Small intestine (tissue), 7 donors: ENCODE data around the gene AZGP1. TPM values are rescaled to one million over a fixed set of nuclear protein-coding genes. Genes with fewer than 3 reads are reported as not detected.
A peak's percentile ranks its signal among the peaks of the same experiment; 100 is the strongest.
"Not testable (repeated sequence)": the region's sequence is repeated elsewhere in the genome, so short reads cannot be mapped to it uniquely, and the experiment has no call there.

Experiments used
- DNase-seq, 2 donors: peaks; one replicate each; pipeline versions ENCODE4 v3.0.0 to v3.0.0-alpha.2; 2013
- FAIRE-seq: peaks from 2 replicates; lab custom pipeline; 2012; peaks lifted over from hg19 to GRCh38; lab: Jason Lieb, UNC
- H3K27ac ChIP-seq, 3 donors: one replicate each; pipeline ENCODE4 v1.5.1; 2013; ENCODE audit warnings: low read length in 2 of 3, mild to moderate bottlenecking in 2 of 3, control low read depth in 1 of 3, inconsistent platforms in 1 of 3, low read depth in 1 of 3, moderate library complexity in 1 of 3
- H3K27me3 ChIP-seq, 3 donors: one replicate each; pipeline ENCODE4 v1.6.1; 2013; ENCODE audit warnings: low read length in 3 of 3, inconsistent platforms in 1 of 3; ENCODE audit not compliant: control insufficient read depth in 3 of 3, insufficient read depth in 3 of 3
- H3K36me3 ChIP-seq, 3 donors: one replicate each; pipeline ENCODE4 v1.6.1; 2013; ENCODE audit warnings: low read length in 3 of 3, inconsistent platforms in 1 of 3, low read depth in 1 of 3, mild to moderate bottlenecking in 1 of 3, moderate library complexity in 1 of 3; ENCODE audit not compliant: control insufficient read depth in 3 of 3, insufficient read depth in 2 of 3
- H3K4me1 ChIP-seq, 3 donors: one replicate each; pipeline ENCODE4 v1.6.1; 2013; ENCODE audit warnings: low read length in 2 of 3, inconsistent platforms in 1 of 3, low read depth in 1 of 3, mild to moderate bottlenecking in 1 of 3, moderate library complexity in 1 of 3; ENCODE audit not compliant: control insufficient read depth in 3 of 3, insufficient read depth in 2 of 3
- H3K4me3 ChIP-seq, 3 donors: one replicate each; pipeline ENCODE4 v1.5.1; 2013; ENCODE audit warnings: low read length in 3 of 3, control low read depth in 1 of 3, inconsistent platforms in 1 of 3, low read depth in 1 of 3, mild to moderate bottlenecking in 1 of 3, moderate library complexity in 1 of 3
- H3K9me3 ChIP-seq, 2 donors: one replicate each; pipeline ENCODE4 v1.6.1; 2013; ENCODE audit warnings: low read depth in 1 of 2, low read length in 1 of 2; ENCODE audit not compliant: control insufficient read depth in 2 of 2, insufficient read depth in 1 of 2
- WGBS, 3 donors: extraction: QIAGEN DNeasy Blood & Tissue Kit; methylation state at CpG; one replicate each; pipeline ENCODE4 v1.1.7; 2013; 5-methylcytosine and 5-hydroxymethylcytosine counted together
- polyA plus RNA-seq, 4 donors: library from polyadenylated mRNA; stranded (reverse) in 3 of 4; unstranded in 1 of 4; fragments of 200-250 nt in 3 of 4; fragments of 120-200 nt in 1 of 4; gene quantifications; one replicate each; pipeline versions ENCODE4 v1.2.1 to v1.2.3, GENCODE V29; 2013
- donor health status: healthy with polysubstance abuse.
- donor health status: control.
- donor health status: control.
- donor health status: Bipolar disorder and iron deficiency.
- donor health status: healthy.

The AZGP1 gene
- polyA plus RNA-seq, 4 donors: 8.3 to 62.4 (median 33.9) TPM

DNA sequence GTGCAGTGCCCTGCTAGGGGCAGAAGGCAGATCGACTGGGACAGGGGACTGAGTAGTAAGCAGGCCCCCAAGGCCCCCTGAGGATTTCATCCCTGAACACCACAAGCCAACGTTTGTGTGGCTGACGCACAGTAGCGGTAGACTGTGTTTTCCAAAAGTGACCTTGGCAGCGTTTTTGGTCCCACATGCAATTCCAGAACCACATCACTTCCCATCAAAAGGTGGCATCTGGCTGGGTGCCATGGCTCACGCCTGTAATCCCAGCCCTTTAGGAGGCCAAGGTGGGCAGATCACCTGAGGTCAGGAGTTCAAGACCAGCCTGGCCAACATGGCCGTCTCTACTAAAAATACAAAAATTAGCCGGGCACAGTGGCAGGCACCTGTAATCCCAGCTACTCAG, 34.1 kb upstream of the AZGP1 start:
- H3K36me3 ChIP-seq, H3K4me3 ChIP-seq, H3K27me3 ChIP-seq, H3K9me3 ChIP-seq, DNase-seq, FAIRE-seq, H3K27ac ChIP-seq: not testable (repeated sequence)
- peaks cover 0 to 14% (median 0%) of the 10 kb centered on the region in 3 donors for H3K4me1 ChIP-seq
- 66 to 76% (median 68%) methylated on average over 8 of the region's 8 CpGs for WGBS, 3 donors

DNA sequence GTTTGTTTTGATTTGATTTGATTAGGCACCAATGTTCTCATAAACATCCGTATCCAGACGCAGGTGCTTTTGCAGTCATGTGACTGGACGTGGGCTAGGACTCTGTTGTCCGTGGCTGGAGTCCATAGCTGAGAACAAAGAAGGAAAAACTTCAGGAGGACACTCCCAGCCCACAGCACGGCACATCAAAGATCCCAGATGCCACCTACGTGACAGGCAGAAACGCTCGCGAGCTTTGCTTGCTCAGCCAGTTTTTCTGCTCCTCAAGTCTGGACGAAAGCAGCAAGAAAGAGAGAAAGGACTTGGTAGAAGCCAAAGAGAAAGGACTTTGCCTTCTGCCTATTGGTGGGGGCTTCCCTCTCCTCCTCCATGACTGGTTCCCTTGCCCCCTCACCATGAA, 32.7 kb upstream of the AZGP1 start:
- Histone ChIP-seq H3K27ac (peak overlapping the region in 1 of 3 donors; percentile 58), H3K4me1 (peaks cover 0 to 24% (median 0%) of the 10 kb centered on the region in 3 donors), H3K27me3 (no peaks in the 10 kb centered on the region), H3K4me3 (no peak overlapping the region), H3K36me3 (no peaks in the 10 kb centered on the region), H3K9me3 (no peaks in the 10 kb centered on the region)
- FAIRE-seq (no peak), DNase-seq (peak; percentile 61 to 79)
- 8 to 53% (median 17%) methylated on average over 10 of the region's 10 CpGs for WGBS, 3 donors

DNA sequence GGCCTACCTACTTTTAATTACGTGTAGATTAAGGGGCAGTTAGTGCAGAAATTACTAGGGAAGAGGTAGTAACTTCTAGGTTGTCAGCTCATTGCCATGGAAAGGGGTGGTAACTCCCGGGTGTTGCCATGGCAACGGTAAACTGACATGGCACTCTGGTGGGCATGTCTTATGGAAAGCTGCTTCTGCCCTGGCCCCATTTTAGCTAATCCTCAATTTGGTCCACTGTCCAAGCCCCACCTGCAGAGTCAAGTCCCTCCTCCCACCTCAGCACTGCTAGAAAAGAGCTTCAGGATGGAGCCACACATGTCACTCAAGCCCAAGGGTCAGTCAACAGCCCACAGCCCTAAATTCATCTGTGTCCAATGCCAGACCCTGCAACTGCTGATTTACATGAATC, 32.1 kb upstream of the AZGP1 start:
- Histone ChIP-seq H3K9me3 (no peaks in the 10 kb centered on the region), H3K36me3 (no peaks in the 10 kb centered on the region), H3K4me1 (peaks cover 0 to 30% (median 0%) of the 10 kb centered on the region in 3 donors), H3K4me3 (no peak overlapping the region), H3K27ac (peak overlapping the region in 1 of 3 donors; percentile 58), H3K27me3 (no peaks in the 10 kb centered on the region)
- WGBS, 3 donors: 31 to 66% (median 50%) methylated on average over 3 of the region's 3 CpGs
- no peak for DNase-seq
- FAIRE-seq: no peak

DNA sequence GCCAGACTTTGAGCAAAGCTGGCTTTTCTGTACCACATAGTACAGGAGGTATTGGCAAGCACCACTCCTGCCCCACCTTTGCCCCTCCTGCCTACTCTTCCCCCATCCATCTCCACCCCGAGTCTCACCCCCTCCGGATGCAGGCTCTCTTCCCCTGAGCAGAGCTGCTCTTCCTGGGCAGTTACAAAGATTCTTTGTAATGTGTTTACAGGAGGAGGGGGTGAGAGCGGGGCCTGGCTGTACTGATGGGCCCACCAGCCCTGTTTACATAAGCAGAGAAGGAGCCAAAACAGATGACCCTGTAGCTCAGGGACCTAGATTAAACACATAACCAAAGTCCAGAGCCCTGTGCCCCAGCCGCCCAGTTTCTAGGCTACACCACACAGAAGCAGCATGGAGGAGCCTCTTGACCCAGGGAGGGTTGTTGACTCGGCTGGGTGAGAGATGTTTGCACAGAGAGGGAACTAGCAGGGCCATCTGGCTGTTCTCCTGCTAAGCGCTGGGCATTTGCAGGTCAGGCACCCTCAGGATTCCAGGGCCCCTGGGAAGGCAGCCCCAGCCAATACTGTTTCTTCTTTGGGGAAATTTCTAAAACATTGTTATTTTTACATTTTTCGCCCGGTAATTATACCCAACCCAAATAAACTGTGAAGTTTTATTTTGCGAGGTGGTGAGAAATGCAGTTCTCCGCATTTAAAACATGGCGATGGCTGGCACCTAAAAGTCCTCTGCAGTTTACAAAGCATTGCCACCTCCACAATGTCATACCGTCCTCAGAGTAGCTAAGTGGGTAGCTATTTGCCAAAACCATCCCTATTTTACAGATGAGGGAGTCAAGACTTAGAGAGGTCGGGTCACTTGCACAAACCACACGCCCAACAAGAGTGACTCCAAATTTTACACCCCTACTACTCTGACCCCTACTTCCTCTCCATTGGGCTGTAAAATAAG, 28.2 kb upstream of the AZGP1 start:
- Histone ChIP-seq H3K27ac (peak overlapping the region in 2 of 3 donors; percentile 9 to 63), H3K27me3 (no peaks in the 10 kb centered on the region), H3K36me3 (no peaks in the 10 kb centered on the region), H3K4me3 (no peak overlapping the region), H3K9me3 (no peaks in the 10 kb centered on the region), H3K4me1 (peaks cover 0 to 39% (median 0%) of the 10 kb centered on the region in 3 donors)
- FAIRE-seq: no peak
- 30 to 48% (median 41%) methylated on average over 14 of the region's 14 CpGs for WGBS, 3 donors
- DNase-seq: peak; percentile 73 to 75

DNA sequence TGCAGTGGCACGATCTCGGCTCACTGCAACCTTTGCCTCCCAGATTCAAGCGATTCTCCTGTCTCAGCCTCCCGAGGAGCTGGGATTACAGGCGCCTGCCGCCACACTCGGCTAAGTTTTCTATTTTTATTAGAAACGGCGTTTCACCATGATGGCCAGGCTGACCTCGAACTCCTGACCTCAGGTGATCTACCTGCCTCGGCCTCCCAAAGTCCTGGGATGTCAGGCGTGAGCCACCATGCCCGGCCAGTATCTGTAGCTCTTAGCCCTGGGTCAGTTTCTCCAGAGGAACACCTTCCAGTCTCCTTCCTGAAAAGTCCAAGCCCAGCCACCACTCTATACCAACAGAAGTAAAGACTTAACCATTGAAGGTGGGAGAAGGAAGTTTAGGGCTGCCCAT, 24.4 kb upstream of the AZGP1 start:
- FAIRE-seq (no peak), DNase-seq (no peak)
- Histone ChIP-seq H3K27ac (no peak overlapping the region), H3K9me3 (no peaks in the 10 kb centered on the region), H3K4me3 (no peak overlapping the region), H3K4me1 (peaks cover 0 to 36% (median 0%) of the 10 kb centered on the region in 3 donors), H3K36me3 (no peaks in the 10 kb centered on the region), H3K27me3 (no peaks in the 10 kb centered on the region)
- 33 to 73% (median 53%) methylated on average over 13 of the region's 13 CpGs for WGBS, 3 donors

DNA sequence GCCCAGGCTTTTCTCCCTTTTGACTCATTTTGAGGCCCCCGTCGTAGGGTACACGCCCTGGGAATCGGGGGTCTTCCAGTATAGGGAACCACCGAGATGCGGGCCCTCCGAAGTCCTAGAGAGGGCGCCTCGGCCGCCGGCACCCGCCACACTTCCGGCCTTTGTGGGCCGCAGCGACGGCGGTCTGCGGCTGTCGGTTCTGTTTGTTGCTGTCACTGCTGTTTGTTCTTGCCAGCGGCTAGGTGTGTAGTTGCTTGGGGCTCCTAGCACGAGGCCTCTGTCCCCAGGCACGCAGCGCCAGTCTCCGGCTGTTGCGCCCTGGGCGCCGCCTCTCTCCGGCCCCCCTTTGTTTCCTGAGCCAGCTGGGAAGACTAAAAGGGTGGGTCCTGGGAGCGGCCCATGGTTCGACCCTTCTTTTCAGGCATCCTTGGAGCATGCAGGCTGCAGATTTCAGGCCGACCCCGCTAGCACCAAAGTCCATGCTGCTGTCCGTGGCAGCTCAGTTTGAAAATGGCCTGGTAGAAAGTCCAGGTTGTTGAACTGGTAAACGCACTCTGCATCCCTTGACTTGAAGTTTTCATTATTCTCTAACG, 21.8 kb upstream of the AZGP1 start:
- Histone ChIP-seq H3K4me3 (peak overlapping the region in 2 of 3 donors; percentile 47 to 69), H3K27me3 (no peaks in the 10 kb centered on the region), H3K9me3 (no peaks in the 10 kb centered on the region), H3K4me1 (peaks cover 0 to 18% (median 0%) of the 10 kb centered on the region in 3 donors), H3K27ac (peak overlapping the region; percentile 79 to 91 (median 90)), H3K36me3 (no peaks in the 10 kb centered on the region)
- DNase-seq (peak; percentile 64 to 83), FAIRE-seq (no peak)
- WGBS, 3 donors: 1 to 5% (median 3%) methylated on average over 35 of the region's 35 CpGs

DNA sequence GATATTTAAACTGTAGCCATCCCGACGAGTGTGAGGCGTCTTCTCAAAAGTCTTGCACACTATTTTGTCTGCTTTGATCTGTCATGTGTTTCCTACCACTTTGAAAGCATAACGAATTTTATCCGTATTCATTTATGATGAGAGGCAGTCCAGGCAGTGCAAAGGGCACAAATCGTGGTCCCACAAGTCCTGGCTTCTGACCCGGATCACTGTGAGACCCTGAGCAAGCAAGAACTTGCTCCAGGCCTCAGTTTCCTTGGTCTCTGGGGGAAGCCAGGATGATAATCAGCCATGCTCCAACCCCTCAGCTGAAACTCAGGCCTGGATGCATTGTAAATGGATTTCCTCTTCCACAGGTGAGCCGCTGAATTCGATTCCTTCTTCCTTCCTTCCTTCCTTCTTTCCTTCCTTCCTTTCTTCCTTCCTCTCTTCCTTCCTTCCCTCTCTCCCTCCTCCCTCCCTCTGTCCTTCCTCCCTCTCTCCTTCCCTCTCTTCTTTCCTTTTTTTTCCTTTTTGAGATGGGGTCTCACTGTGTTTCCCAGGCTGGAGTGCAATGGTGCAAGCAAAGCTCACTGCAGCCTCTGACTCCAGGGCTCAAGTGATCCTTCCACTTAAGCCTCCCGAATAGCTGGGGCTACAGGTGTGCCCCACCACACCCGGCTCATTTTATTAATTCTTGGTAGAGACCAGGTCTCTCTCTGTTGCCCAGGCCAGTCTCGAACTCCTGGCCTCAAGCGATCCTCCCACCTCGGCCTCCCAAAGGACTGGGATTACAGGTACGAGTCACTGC, 21.1 kb upstream of the AZGP1 start:
- peak overlapping the region in 2 of 3 donors; percentile 47 to 69 for H3K4me3 ChIP-seq
- WGBS, 3 donors: 49 to 65% (median 57%) methylated on average over 15 of the region's 15 CpGs
- no peaks in the 10 kb centered on the region for H3K36me3 ChIP-seq
- no peak for DNase-seq
- H3K9me3 ChIP-seq: no peaks in the 10 kb centered on the region
- peak overlapping the region; percentile 79 to 91 (median 90) for H3K27ac ChIP-seq
- no peaks in the 10 kb centered on the region for H3K27me3 ChIP-seq
- no peak for FAIRE-seq
- peaks cover 0 to 18% (median 0%) of the 10 kb centered on the region in 3 donors for H3K4me1 ChIP-seq

DNA sequence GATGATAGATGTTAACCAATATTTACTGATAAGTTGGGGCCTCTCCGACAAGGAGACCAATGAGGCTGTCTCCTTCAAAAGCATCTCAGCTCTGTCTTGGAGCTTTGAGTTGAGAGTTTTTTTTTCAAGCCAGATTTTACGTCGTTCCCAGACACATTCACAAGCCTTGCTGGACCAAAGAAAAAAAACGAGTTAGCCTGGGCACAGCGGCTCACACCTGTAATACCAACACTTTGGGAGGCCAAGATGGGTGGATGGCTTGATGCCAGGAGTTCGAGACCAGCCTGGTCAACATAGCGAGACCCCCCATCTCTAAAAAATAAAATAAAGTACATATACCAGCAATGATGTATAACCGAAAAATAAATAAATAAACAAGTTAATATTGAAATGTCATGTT, 19.0 kb upstream of the AZGP1 start:
- no peaks in the 10 kb centered on the region for H3K36me3 ChIP-seq
- H3K4me3 ChIP-seq: no peak overlapping the region
- peaks cover 0 to 5% (median 0%) of the 10 kb centered on the region in 3 donors for H3K27me3 ChIP-seq
- 76 to 80% (median 76%) methylated on average over 8 of the region's 8 CpGs for WGBS, 3 donors
- H3K27ac ChIP-seq: no peak overlapping the region
- FAIRE-seq (no peak), DNase-seq (no peak)
- peaks cover 0 to 9% (median 0%) of the 10 kb centered on the region in 3 donors for H3K4me1 ChIP-seq
- no peaks in the 10 kb centered on the region for H3K9me3 ChIP-seq
